DOHH2 (cell line): ENCODE results near the gene CLMN.

Source experiments
- EZH2phosphoT487 ChIP-seq: fragments of 200-600 bp; sonication (generic); IDR thresholded peaks from 2 replicates; pipeline ENCODE4 v1.6.1; 2017; ENCODE audit warnings: borderline replicate concordance, mild to moderate bottlenecking, antibody characterized with exemption, low read length, moderate library complexity, mixed read lengths
- TF ChIP-seq, protein P1 (sequence below): fragments of 200-600 bp; sonication (generic); IDR thresholded peaks from one replicate; pipeline ENCODE4 v1.5.1; 2014; ENCODE audit warnings: antibody characterized with exemption, mild to moderate bottlenecking, low read depth, low read length; ENCODE audit not compliant: poor library complexity, severe bottlenecking

DNA sequence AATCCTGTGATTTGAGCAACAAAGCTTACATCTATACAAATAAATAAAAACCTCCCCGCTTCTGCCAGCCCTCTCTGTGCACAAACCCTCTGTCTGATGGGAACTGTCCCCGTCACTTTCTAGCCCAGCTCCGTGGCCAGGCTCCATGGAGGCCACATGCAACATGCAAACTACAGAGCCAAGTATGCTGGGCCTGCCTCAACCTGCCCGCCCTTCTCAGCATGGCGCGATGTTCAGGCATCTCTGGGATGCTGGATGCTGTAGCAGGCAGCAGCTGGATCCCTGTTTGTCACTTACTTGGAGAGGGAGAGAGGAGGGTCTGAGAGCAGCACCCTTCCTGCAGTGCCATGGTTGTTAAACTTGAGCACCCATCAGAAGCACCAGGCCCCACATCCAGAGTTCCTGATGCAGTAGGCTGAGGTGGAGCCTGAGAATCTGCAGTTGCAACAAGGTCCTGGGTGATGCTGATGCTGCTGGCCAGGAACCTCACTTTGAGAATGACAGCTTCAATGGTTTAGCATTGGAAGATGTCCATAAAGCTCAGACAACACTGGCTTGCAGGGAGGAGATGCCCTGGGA lies 32.4 kb downstream of the CLMN start:
- TF ChIP-seq, protein P1, sequence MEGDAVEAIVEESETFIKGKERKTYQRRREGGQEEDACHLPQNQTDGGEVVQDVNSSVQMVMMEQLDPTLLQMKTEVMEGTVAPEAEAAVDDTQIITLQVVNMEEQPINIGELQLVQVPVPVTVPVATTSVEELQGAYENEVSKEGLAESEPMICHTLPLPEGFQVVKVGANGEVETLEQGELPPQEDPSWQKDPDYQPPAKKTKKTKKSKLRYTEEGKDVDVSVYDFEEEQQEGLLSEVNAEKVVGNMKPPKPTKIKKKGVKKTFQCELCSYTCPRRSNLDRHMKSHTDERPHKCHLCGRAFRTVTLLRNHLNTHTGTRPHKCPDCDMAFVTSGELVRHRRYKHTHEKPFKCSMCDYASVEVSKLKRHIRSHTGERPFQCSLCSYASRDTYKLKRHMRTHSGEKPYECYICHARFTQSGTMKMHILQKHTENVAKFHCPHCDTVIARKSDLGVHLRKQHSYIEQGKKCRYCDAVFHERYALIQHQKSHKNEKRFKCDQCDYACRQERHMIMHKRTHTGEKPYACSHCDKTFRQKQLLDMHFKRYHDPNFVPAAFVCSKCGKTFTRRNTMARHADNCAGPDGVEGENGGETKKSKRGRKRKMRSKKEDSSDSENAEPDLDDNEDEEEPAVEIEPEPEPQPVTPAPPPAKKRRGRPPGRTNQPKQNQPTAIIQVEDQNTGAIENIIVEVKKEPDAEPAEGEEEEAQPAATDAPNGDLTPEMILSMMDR = no peak
- TF ChIP-seq EZH2phosphoT487 = no peak
